HCT116 (cell line): ENCODE results near the gene TTYH3. TPM values are rescaled to one million over a fixed set of nuclear protein-coding genes. Genes with fewer than 3 reads are reported as not detected.

Source experiments
- ATAC-seq: fragments of 200-7000 bp; cut with Tn5 transposase; 2 replicates; pipeline ENCODE4 v1.9.1; 2020; ENCODE audit warnings: mild to moderate bottlenecking, moderate library complexity
- BruUV-seq: library from RNA; stranded (reverse); fragments of 400-500 nt; replicated peaks from 2 replicates; lab custom pipeline; 2021; lab: Mats Ljungman, UMichigan
- CTCF ChIA-PET: fragments of 300-600 bp; sonication (Branson Sonifier 250); formaldehyde crosslinking; loops from one replicate; lab custom pipeline; 2021; ENCODE audit warnings: antibody characterized with exemption; lab: Charles Lee
- POLR2A ChIA-PET: fragments of 300-600, 350-600 bp; sonication (Branson Sonifier 250); formaldehyde crosslinking; loops from one replicate; lab custom pipeline; 2021; ENCODE audit warnings: antibody characterized with exemption; lab: Charles Lee
- RAD21 ChIA-PET, 2 experiments: fragments of 300-600 bp; sonication (Branson Sonifier 250); formaldehyde crosslinking; loops; one replicate each; lab custom pipeline; 2023; ENCODE audit warnings: low total read pairs in 2 of 2; ENCODE audit not compliant: uncharacterized antibody in 2 of 2, unreplicated experiment in 2 of 2, low non-redundant PET in 1 of 2; lab: Charles Lee
- DNase-seq: peaks from one replicate; pipeline ENCODE4 v3.0.0-alpha.2; 2010; ENCODE audit warnings: low read depth, low spot score
- H2AFZ ChIP-seq: fragments of 200-600 bp; shearing (Covaris generic), sonication (generic); 2 replicates; pipeline ENCODE4 v1.6.1; 2017; ENCODE audit warnings: low read depth, mixed run types, mixed read lengths, antibody characterized with exemption, low read length; ENCODE audit not compliant: poor library complexity, severe bottlenecking
- H3K27ac ChIP-seq: 2 replicates; pipeline ENCODE4 v1.5.1; 2012; ENCODE audit warnings: low read depth, low read length
- H3K27me3 ChIP-seq: fragments of 200-600 bp; sonication (generic); 2 replicates; pipeline ENCODE4 v1.6.1; 2016; ENCODE audit warnings: mixed run types, low read length, mixed read lengths; ENCODE audit not compliant: insufficient read depth
- H3K36me3 ChIP-seq, 2 experiments: fragments of 200-500 bp in 1 of 2; fragments of 200-600 bp in 1 of 2; sonication (Bioruptor generic) in 1 of 2; sonication (generic) in 1 of 2; 2 replicates each; pipeline versions ENCODE4 v1.5.1 to v1.6.1; 2014 to 2016; ENCODE audit warnings: low read length in 2 of 2, inconsistent platforms in 1 of 2, mixed read lengths in 1 of 2, mixed run types in 1 of 2; ENCODE audit not compliant: insufficient read depth in 2 of 2, control insufficient read depth in 1 of 2
- H3K4me1 ChIP-seq, 2 experiments: fragments of 200-600 bp in 1 of 2; sonication (generic) in 1 of 2; 2 replicates each; pipeline versions ENCODE4 v1.5.1 to v1.6.1; 2012 to 2017; ENCODE audit warnings: low read length in 2 of 2, inconsistent platforms in 1 of 2, mild to moderate bottlenecking in 1 of 2, mixed read lengths in 1 of 2, mixed run types in 1 of 2, moderate library complexity in 1 of 2; ENCODE audit not compliant: insufficient read depth in 2 of 2, control insufficient read depth in 1 of 2
- H3K4me2 ChIP-seq: fragments of 200-600 bp; sonication (generic); 2 replicates; pipeline ENCODE4 v1.6.1; 2017; ENCODE audit warnings: mixed run types, low read length, mixed read lengths
- H3K4me3 ChIP-seq, 2 experiments: fragments of 200-600 bp in 1 of 2; sonication (generic) in 1 of 2; replicated peaks in 1 of 2; 2 replicates each; pipeline ENCODE4 v1.5.1; 2011 to 2016; ENCODE audit warnings: low read length in 2 of 2, control low read depth in 1 of 2, low read depth in 1 of 2, mild to moderate bottlenecking in 1 of 2, mixed read lengths in 1 of 2, mixed run types in 1 of 2
- H3K79me2 ChIP-seq: fragments of 200-600 bp; sonication (generic); 2 replicates; pipeline ENCODE4 v1.6.1; 2017; ENCODE audit warnings: mild to moderate bottlenecking, mixed run types, low read length, moderate library complexity, mixed read lengths; ENCODE audit not compliant: insufficient read depth
- H3K9ac ChIP-seq: fragments of 200-600 bp; sonication (generic); 2 replicates; pipeline ENCODE4 v1.6.1; 2016; ENCODE audit warnings: low read length, mixed read lengths
- H3K9me2 ChIP-seq: fragments of 200-600 bp; sonication (generic), shearing (Covaris generic); 2 replicates; pipeline ENCODE4 v1.6.1; 2017; ENCODE audit warnings: mixed run types, mild to moderate bottlenecking, moderate library complexity; ENCODE audit not compliant: insufficient read depth
- H3K9me3 ChIP-seq, 2 experiments: fragments of 200-500 bp in 1 of 2; fragments of 200-600 bp in 1 of 2; sonication (Bioruptor generic) in 1 of 2; sonication (generic) in 1 of 2; 2 replicates each; pipeline ENCODE4 v1.6.1; 2014 to 2017; ENCODE audit warnings: low read length in 2 of 2, mixed read lengths in 2 of 2, inconsistent platforms in 1 of 2, low read depth in 1 of 2, mild to moderate bottlenecking in 1 of 2, mixed run types in 1 of 2, moderate library complexity in 1 of 2; ENCODE audit not compliant: control insufficient read depth in 1 of 2, insufficient read depth in 1 of 2
- H4K20me1 ChIP-seq: fragments of 200-600 bp; sonication (generic), shearing (Covaris generic); 2 replicates; pipeline ENCODE4 v1.6.1; 2017; ENCODE audit warnings: mixed run types, mild to moderate bottlenecking, moderate library complexity; ENCODE audit not compliant: insufficient read depth
- EGR1 ChIP-seq: IDR thresholded peaks from 2 replicates; pipeline ENCODE4 v1.6.1; 2012; ENCODE audit warnings: low read depth
- EZH2 ChIP-seq: fragments of 200-600 bp; sonication (generic); IDR thresholded peaks from 2 replicates; pipeline ENCODE4 v1.6.1; 2017; ENCODE audit warnings: antibody characterized with exemption, mixed run types
- EZH2phosphoT487 ChIP-seq: fragments of 200-600 bp; IDR thresholded peaks from 2 replicates; pipeline ENCODE4 v1.6.1; 2018; ENCODE audit warnings: antibody characterized with exemption, borderline replicate concordance
- JUND ChIP-seq: IDR thresholded peaks from 2 replicates; pipeline ENCODE4 v1.6.1; 2012
- POLR2A ChIP-seq: IDR thresholded peaks from 2 replicates; pipeline ENCODE4 v1.7.0; 2011; ENCODE audit warnings: borderline replicate concordance; ENCODE audit not compliant: insufficient read depth, insufficient read length; ENCODE audit errors: extremely low read depth
- RAD21 ChIP-seq: IDR thresholded peaks from 2 replicates; pipeline ENCODE4 v1.6.1; 2012; ENCODE audit warnings: low read depth, mild to moderate bottlenecking
- REST ChIP-seq: IDR thresholded peaks from 2 replicates; pipeline ENCODE4 v1.6.1; 2012; ENCODE audit warnings: low read depth
- SP1 ChIP-seq: IDR thresholded peaks from 2 replicates; pipeline ENCODE4 v1.6.1; 2012; ENCODE audit warnings: low read depth
- TCF7L2 ChIP-seq: IDR thresholded peaks from 2 replicates; pipeline ENCODE4 v1.7.0; 2011; ENCODE audit warnings: borderline replicate concordance, inconsistent platforms; ENCODE audit not compliant: insufficient read depth, insufficient read length; ENCODE audit errors: extremely low read depth
- intact Hi-C: fragments of 100-400 bp; cut with micrococcal nuclease; formaldehyde crosslinking; loops from 2 replicates; pipeline ENCODE4 v1.10.0; 2022
- total RNA-seq: library from RNA; stranded (reverse); gene quantifications from one replicate; pipeline ENCODE4 v1.2.1, GENCODE V29; 2021; ENCODE audit not compliant: unreplicated experiment
- TF ChIP-seq, protein P1 (sequence below): IDR thresholded peaks from 2 replicates; pipeline ENCODE4 v1.6.1; 2012
- TF ChIP-seq, protein P2 (sequence below), 3 experiments: fragments of 200-600 bp in 1 of 3; sonication (generic) in 1 of 3; IDR thresholded peaks in 2 of 3; conservative IDR thresholded peaks in 1 of 3; 2 replicates each; pipeline ENCODE4 v1.5.1; 2012 to 2017; ENCODE audit warnings: low read depth in 2 of 3, low read length in 2 of 3, antibody characterized with exemption in 1 of 3, borderline replicate concordance in 1 of 3, control low read depth in 1 of 3, mild to moderate bottlenecking in 1 of 3, mixed read lengths in 1 of 3, mixed run types in 1 of 3, moderate library complexity in 1 of 3; ENCODE audit not compliant: insufficient read depth in 1 of 3

TTYH3 gene
- total RNA-seq, 1 experiment from 2014 or later = 40.3 TPM

DNA sequence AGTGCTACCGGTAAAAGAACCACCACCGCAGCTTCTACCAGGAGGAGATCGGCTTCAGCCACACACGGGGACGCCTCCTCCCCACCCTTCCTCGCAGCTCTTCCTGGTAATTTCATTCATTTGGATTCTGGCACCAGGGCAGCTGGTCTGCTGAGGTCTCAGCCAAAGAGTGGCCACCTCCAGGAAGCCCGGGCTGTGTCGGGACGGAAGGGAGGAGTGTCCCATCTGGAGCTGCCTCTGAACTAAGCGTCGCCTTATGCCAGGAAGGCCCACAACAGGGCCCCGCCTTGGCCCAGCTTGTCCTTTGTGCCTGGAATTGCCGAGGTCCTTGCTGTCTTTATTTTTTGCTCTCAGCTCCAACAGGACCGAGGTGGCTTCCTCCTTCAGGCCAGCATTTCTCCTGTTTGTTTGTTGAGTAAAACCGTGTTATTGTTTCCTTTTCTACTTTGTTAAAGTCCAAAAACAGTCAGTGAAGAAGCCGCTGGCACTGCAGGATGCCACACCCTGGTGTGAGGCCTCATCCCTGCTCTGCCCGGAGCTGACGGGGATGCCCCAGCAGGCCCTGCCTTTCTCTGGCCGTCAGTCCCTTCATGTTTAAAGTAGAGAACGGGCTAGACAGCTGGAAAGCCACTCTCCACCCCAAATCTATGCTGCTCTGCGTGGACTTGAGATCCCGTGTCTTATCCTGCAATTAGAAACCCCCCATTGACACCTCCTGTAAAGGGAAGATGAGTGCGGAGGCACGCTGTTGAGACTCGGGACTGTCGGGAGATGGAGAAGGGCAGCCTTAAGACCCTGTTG lies 24.5 kb upstream of the TTYH3 start:
- TF ChIP-seq RAD21 = no peak
- no peak for TF ChIP-seq EGR1
- no peak for TF ChIP-seq JUND
- TF ChIP-seq SP1 = no peak
- TF ChIP-seq, protein P1, sequence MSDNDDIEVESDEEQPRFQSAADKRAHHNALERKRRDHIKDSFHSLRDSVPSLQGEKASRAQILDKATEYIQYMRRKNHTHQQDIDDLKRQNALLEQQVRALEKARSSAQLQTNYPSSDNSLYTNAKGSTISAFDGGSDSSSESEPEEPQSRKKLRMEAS = no peak
- TF ChIP-seq, all 23 proteins: peak for 0
- Histone ChIP-seq H3K27me3 (no peaks in the 10 kb centered on the region), H3K27ac (no peak overlapping the region), H3K4me2 (no peak overlapping the region), H3K4me3 (no peak overlapping the region), H2AFZ (no peak overlapping the region), H3K9ac (no peak overlapping the region), H3K36me3 (no peaks in the 10 kb centered on the region), H3K4me1 (peaks cover 0 to 3% of the 10 kb centered on the region in 2 experiments; a peak in 2 of 4 replicates), H3K9me3 (no peaks in the 10 kb centered on the region), H4K20me1 (no peaks in the 10 kb centered on the region), H3K79me2 (no peaks in the 10 kb centered on the region), H3K9me2 (no peaks in the 10 kb centered on the region)
- ChIA-PET CTCF (no interaction called here), POLR2A (no interaction called here), RAD21 (no interaction called here)
- no TSS peak for BruUV-seq
- intact Hi-C loops = no loop called here
- ATAC-seq (no peak), DNase-seq (no peak)

DNA sequence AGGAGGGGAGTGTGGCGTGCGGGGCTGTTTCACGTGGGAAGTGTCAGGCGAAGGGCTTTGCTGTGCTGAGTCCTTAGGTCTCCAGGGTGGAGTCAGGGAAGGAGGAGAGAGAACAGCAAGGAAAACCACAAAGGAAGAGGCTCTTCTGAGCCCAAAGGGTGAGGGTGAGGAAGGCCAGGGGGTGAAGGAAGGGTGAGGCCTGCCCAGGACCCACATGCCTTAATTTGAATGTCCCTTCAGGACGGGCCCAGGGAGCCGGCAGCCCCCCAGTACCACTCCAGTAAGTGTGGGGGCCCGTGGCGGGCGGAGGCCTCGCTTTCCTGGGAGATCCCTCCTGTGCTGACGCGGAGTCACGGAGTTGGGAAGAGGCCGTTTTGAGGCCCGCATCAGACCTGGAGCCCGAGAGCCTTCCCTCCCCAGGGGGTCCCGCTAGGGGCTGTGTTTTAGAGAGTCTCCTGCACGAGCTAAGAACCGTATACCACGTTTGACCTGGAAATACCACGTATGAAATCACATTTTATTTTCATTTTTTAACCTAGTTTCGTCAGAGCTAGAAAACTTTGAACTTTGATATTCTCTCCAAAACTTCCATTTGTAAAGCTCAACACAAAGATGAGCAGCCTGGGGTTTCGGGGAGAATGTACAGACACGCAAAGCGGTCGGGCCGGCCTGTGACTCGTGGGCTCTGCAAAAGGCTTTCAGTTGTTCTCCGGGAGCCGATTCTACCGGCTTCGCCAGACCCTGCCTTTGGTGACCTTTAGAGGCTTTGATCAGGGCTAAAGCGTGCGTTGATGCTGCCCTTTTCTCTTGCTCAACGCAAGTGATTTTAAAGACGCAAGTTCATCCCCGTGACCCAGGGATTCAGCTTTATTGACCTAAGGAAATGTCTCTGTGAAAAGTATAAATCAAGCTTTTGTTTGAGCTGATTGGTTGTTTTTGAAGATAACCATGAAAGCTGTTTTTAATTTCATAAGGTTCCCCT lies 23.6 kb upstream of the TTYH3 start:
- no peaks in the 10 kb centered on the region for H3K36me3 ChIP-seq
- no peak for ATAC-seq
- no peaks in the 10 kb centered on the region for H3K9me3 ChIP-seq
- H3K4me3 ChIP-seq = no peak overlapping the region
- no peaks in the 10 kb centered on the region for H4K20me1 ChIP-seq
- no peak overlapping the region for H3K4me2 ChIP-seq
- intact Hi-C loops = no loop called here
- no peak overlapping the region for H2AFZ ChIP-seq
- no peaks in the 10 kb centered on the region for H3K79me2 ChIP-seq
- H3K9me2 ChIP-seq = no peaks in the 10 kb centered on the region
- ChIA-PET POLR2A (no interaction called here), RAD21 (no interaction called here), CTCF (interaction anchor here (0.7 to 0.8 kb wide), 2 partner anchors 13 to 102 kb away, joined by 3 to 4 read pairs; no protein-coding TSS in a partner anchor)
- BruUV-seq = no TSS peak
- no peak overlapping the region for H3K27ac ChIP-seq
- no peaks in the 10 kb centered on the region for H3K27me3 ChIP-seq
- peaks cover 3 to 11% of the 10 kb centered on the region in 2 experiments; a peak in 3 of 4 replicates for H3K4me1 ChIP-seq
- no peak overlapping the region for H3K9ac ChIP-seq
- DNase-seq = no peak
- TF ChIP-seq EZH2phosphoT487 (no peak), EZH2 (no peak), TCF7L2 (no peak), POLR2A (no peak), EGR1 (no peak), REST (no peak), JUND (no peak)
- TF ChIP-seq, protein P2, sequence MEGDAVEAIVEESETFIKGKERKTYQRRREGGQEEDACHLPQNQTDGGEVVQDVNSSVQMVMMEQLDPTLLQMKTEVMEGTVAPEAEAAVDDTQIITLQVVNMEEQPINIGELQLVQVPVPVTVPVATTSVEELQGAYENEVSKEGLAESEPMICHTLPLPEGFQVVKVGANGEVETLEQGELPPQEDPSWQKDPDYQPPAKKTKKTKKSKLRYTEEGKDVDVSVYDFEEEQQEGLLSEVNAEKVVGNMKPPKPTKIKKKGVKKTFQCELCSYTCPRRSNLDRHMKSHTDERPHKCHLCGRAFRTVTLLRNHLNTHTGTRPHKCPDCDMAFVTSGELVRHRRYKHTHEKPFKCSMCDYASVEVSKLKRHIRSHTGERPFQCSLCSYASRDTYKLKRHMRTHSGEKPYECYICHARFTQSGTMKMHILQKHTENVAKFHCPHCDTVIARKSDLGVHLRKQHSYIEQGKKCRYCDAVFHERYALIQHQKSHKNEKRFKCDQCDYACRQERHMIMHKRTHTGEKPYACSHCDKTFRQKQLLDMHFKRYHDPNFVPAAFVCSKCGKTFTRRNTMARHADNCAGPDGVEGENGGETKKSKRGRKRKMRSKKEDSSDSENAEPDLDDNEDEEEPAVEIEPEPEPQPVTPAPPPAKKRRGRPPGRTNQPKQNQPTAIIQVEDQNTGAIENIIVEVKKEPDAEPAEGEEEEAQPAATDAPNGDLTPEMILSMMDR (IDR thresholded peaks at IDR 0.05 in 2 of 3, conservative IDR thresholded peaks at IDR 0.05 in 1 of 3; ENCODE audit: borderline replicate concordance in 1 of 3, insufficient read depth in 1 of 3, low read depth in 2 of 3, low read length in 2 of 3) = no peak
